H1 (cell line): ENCODE measurements around the gene CDC25C. TPM values are rescaled to one million over a fixed set of nuclear protein-coding genes. Genes with fewer than 3 reads are reported as not detected.

ENCODE experiments used
- CHD7 ChIP-seq: fragments of 300-600 bp; sonication (generic); IDR thresholded peaks from 2 replicates; pipeline ENCODE4 v1.7.1; 2012; ENCODE audit warnings: low read length, moderate library complexity, mild to moderate bottlenecking, inconsistent platforms; ENCODE audit not compliant: insufficient replicate concordance
- polyA plus RNA-seq, 7 experiments: library from polyadenylated mRNA; depleted of rRNA in 3 of 7; stranded (reverse) in 5 of 7; unstranded in 2 of 7; fragments of >200 nt in 5 of 7; fragments of 200-250 nt in 2 of 7; gene quantifications; 1 replicate in 5 of 7; 2 replicates in 1 of 7; 4 replicates in 1 of 7; pipeline versions ENCODE4 v1.2.1 to v1.2.3, GENCODE V29; 2011 to 2013; ENCODE audit warnings: missing spikeins in 2 of 7, mixed read lengths in 2 of 7
- total RNA-seq: library from RNA; stranded (reverse); fragmentation: NEBNext Ultra II Directional; extraction: Animal tissue kit (Norgen Biotek cat#: 25700); gene quantifications from 2 replicates; pipeline ENCODE4 v1.2.1, GENCODE V29; 2021

Gene CDC25C
- total and polyA plus RNA-seq, 2 of the 8 experiments (the other 6 are each of a cell fraction or from before 2014, with no cell fraction given): 18.4 to 20.8 TPM

GRCh38 chr5:138275895-138276294 lies 55.7 kb downstream of the CDC25C start (continued):
- no peak for TF ChIP-seq CHD7
